Right atrium auricular region (tissue), 2 donors: ENCODE results near the gene WDR53. TPM values are rescaled to one million over a fixed set of nuclear protein-coding genes. Genes with fewer than 3 reads are reported as not detected.

Experiments used
- DNase-seq: peaks from one replicate; pipeline ENCODE4 v3.0.0-alpha.2; 2019; ENCODE audit warnings: low spot score
- H3K27ac ChIP-seq, 2 donors: fragments of 200-600 bp; sonication (generic); 1 replicate in 1 of 2; 2 replicates in 1 of 2; pipeline ENCODE4 v1.5.1; 2016 to 2019
- H3K27me3 ChIP-seq, 2 donors: fragments of 200-600 bp; sonication (generic); one replicate each; pipeline versions ENCODE4 v1.5.1 to v1.6.0; 2017 to 2019
- H3K36me3 ChIP-seq: fragments of 200-600 bp; sonication (generic); one replicate; pipeline ENCODE4 v1.5.1; 2016
- H3K4me1 ChIP-seq, 2 donors: fragments of 200-600 bp; sonication (generic); one replicate each; pipeline versions ENCODE4 v1.5.1 to v1.6.0; 2017 to 2019
- H3K4me3 ChIP-seq, 2 donors: fragments of 200-600 bp; sonication (generic); 1 replicate in 1 of 2; 2 replicates in 1 of 2; pipeline ENCODE4 v1.5.1; 2017 to 2019; ENCODE audit warnings: mild to moderate bottlenecking in 1 of 2, moderate library complexity in 1 of 2
- H3K9me3 ChIP-seq, 2 donors: fragments of 200-600 bp; sonication (generic); one replicate each; pipeline ENCODE4 v1.5.1; 2019
- CTCF ChIP-seq, 2 donors: fragments of 200-600 bp; sonication (generic); IDR thresholded peaks; one replicate each; pipeline ENCODE4 v1.5.1; 2019; ENCODE audit warnings: antibody characterized with exemption in 2 of 2
- total RNA-seq, 2 donors: library from RNA; depleted of rRNA; stranded (reverse); fragments of >200 nt; gene quantifications; one replicate each; pipeline ENCODE4 v1.1.0, GENCODE V29; 2016

The WDR53 gene
- total RNA-seq, 2 donors from 2014 or later: 3.0 to 4.3 TPM

DNA sequence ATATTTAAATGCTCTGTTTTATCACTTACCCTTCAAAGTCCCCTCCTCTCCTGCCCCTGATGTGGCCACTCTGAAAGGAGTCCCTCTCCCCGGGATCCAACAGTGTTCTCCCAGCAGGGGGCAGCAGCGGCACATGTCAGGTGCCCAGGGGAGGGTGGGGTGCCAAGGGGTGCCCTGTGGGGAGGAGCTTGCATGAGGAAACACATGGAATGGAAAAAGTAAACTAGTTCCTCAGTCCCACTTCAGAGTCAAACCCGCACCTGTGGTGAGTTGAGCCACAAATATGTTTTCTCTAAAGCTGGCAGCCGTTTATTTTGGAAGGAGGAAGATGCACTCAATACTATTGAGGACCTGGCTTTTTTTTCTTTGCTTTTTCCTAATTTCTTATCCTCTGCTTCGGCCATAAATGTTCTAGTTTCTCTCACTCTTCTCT lies 41.0 kb upstream of the WDR53 start:
- Histone ChIP-seq H3K36me3 (no peaks in the 10 kb centered on the region), H3K27me3 (no peaks in the 10 kb centered on the region), H3K9me3 (no peaks in the 10 kb centered on the region), H3K27ac (peak overlapping the region in 1 of 2 donors; percentile 42), H3K4me1 (peaks cover 0 to 20% of the 10 kb centered on the region in 2 donors), H3K4me3 (no peak overlapping the region)
- peak; percentile 85 for DNase-seq
- peak; percentile 68 to 89 for TF ChIP-seq CTCF (IDR thresholded peaks at IDR 0.05)

- Histone ChIP-seq H3K4me1 (peaks cover 0 to 20% of the 10 kb centered on the region in 2 donors), H3K9me3 (no peaks in the 10 kb centered on the region), H3K36me3 (no peaks in the 10 kb centered on the region), H3K27ac (no peak overlapping the region), H3K4me3 (no peak overlapping the region), H3K27me3 (no peaks in the 10 kb centered on the region)
- no peak for TF ChIP-seq CTCF (IDR thresholded peaks at IDR 0.05)
- DNase-seq: no peak
Observed at GRCh38 chr3:196608693-196609092, 40.3 kb upstream of the WDR53 start.

- Histone ChIP-seq H3K4me1 (peaks cover 0 to 6% of the 10 kb centered on the region in 2 donors), H3K9me3 (no peaks in the 10 kb centered on the region), H3K4me3 (no peak overlapping the region), H3K27ac (no peak overlapping the region), H3K27me3 (no peaks in the 10 kb centered on the region), H3K36me3 (no peaks in the 10 kb centered on the region)
- DNase-seq: no peak
- TF ChIP-seq CTCF (IDR thresholded peaks at IDR 0.05): no peak
Observed at GRCh38 chr3:196604548-196604947, 36.2 kb upstream of the WDR53 start.

DNA sequence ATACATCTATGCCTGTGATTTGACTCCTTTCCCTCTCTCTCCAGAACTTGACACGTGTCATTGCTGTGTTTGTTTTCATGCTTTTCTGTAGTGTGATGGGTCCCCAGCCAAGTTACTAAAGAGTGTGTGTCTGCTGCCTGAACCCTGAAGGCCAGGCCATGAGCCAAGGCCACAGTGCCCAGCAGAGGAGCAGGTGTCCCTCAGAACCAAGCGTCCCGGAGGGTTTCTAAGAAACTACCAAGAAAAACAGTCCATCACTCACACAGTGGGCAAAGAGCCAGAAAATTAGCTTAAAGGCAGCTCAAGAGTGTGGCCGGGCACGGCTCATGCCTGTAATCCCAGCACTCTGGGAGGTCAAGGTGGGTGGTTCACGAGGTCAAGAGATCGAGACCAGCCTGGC lies 35.3 kb upstream of the WDR53 start:
- no peaks in the 10 kb centered on the region for H3K36me3 ChIP-seq
- no peak overlapping the region for H3K4me3 ChIP-seq
- no peak overlapping the region for H3K27ac ChIP-seq
- DNase-seq: no peak
- no peaks in the 10 kb centered on the region for H3K4me1 ChIP-seq
- H3K27me3 ChIP-seq: no peaks in the 10 kb centered on the region
- no peaks in the 10 kb centered on the region for H3K9me3 ChIP-seq
- no peak for TF ChIP-seq CTCF (IDR thresholded peaks at IDR 0.05)

DNA sequence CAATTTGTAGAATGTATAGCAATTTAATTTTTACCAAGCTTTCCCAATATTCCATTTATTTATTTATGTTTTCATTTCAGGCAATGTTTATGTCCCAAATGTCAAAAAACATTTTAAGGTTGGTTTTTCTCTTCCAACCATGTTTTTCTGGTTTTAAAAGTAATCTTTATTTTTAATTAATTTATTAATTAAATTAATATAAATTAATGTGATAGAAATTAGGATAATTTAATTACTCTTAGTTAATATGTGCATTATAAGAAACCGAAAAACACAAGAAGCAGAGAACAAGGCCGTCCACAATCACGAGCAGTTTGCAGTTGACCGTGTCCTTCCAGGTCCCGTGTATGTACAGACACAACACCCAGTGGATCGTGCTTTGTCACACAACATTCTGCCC lies 34.3 kb upstream of the WDR53 start:
- Histone ChIP-seq H3K4me3 (no peak overlapping the region), H3K4me1 (no peaks in the 10 kb centered on the region), H3K9me3 (no peaks in the 10 kb centered on the region), H3K27ac (no peak overlapping the region), H3K36me3 (no peaks in the 10 kb centered on the region), H3K27me3 (no peaks in the 10 kb centered on the region)
- no peak for DNase-seq
- TF ChIP-seq CTCF (IDR thresholded peaks at IDR 0.05): no peak

DNA sequence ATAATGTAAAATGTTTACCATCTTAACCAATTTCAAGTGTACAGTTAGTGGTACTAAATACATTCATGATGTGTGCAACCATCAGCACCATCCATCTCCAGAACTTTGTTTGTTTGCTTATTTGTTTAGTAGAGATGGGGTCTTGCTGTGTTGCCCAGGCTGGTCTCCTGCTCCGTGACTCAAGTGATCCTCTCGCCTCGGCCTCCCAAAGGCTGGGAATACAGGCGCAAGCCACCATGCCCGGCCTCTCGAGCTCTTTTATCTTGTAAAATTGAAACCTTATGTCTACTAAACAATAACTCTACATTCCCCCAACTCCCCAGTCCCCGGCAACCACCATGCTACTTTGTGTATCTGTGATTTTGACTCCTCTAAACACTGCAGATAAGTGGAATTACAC lies 32.0 kb upstream of the WDR53 start:
- Histone ChIP-seq H3K36me3 (no peaks in the 10 kb centered on the region), H3K27ac (no peak overlapping the region), H3K27me3 (no peaks in the 10 kb centered on the region), H3K4me1 (no peaks in the 10 kb centered on the region), H3K9me3 (no peaks in the 10 kb centered on the region), H3K4me3 (no peak overlapping the region)
- peak; percentile 26 for DNase-seq
- TF ChIP-seq CTCF (IDR thresholded peaks at IDR 0.05): no peak
